ENCODE data around the gene BMP2. TPM values are rescaled to one million over a fixed set of nuclear protein-coding genes. Genes with fewer than 3 reads are reported as not detected.

BMP2 gene
- total and polyA plus RNA-seq, 7 donors: 2.6 to 15.0 (median 3.2) TPM

GRCh38 chr20:6750438-6750837, 17.0 kb upstream of the BMP2 start:
- H3K9me3 ChIP-seq: peaks cover 0 to 3% (median 0%) of the 10 kb centered on the region in 4 donors
- no peak overlapping the region for H3K27ac ChIP-seq
- H3K36me3 ChIP-seq: no peaks in the 10 kb centered on the region
- H3K4me3 ChIP-seq: no peak overlapping the region
- H3K4me1 ChIP-seq: no peaks in the 10 kb centered on the region
- no peaks in the 10 kb centered on the region for H3K27me3 ChIP-seq
- no peak for DNase-seq
- TF ChIP-seq POLR2AphosphoS5 (IDR thresholded peaks at IDR 0.05): no peak
- TF ChIP-seq CTCF (IDR thresholded peaks at IDR 0.05): no peak
- intact Hi-C loops (cut with DNase I): no loop called here

GRCh38 chr20:6756693-6757595, 10.5 kb upstream of the BMP2 start:
- TF ChIP-seq CTCF (IDR thresholded peaks at IDR 0.05): no peak
- no peak for TF ChIP-seq EP300 (IDR thresholded peaks at IDR 0.05)
- TF ChIP-seq POLR2AphosphoS5 (IDR thresholded peaks at IDR 0.05): no peak
- TF ChIP-seq POLR2A (IDR thresholded peaks at IDR 0.05): no peak
- no peaks in the 10 kb centered on the region for H3K4me1 ChIP-seq
- no peak for DNase-seq
- peaks cover 0 to 3% (median 0%) of the 10 kb centered on the region in 4 donors for H3K9me3 ChIP-seq
- no peak overlapping the region for H3K27ac ChIP-seq
- H3K27me3 ChIP-seq: no peaks in the 10 kb centered on the region
- WGBS, 2 donors: 17 to 58% methylated on average over 4 of the region's 4 CpGs
- intact Hi-C loops (cut with DNase I): no loop called here
- no peaks in the 10 kb centered on the region for H3K36me3 ChIP-seq
- no peak overlapping the region for H3K4me3 ChIP-seq

GRCh38 chr20:6764619-6765018, 2.9 kb upstream of the BMP2 start:
- Histone ChIP-seq H3K27me3 (peaks cover 0 to 18% (median 7%) of the 10 kb centered on the region in 3 donors), H3K4me3 (no peak overlapping the region), H3K9me3 (no peaks in the 10 kb centered on the region), H3K27ac (no peak overlapping the region), H3K4me1 (peaks cover 0 to 14% (median 11%) of the 10 kb centered on the region in 4 donors), H3K36me3 (no peaks in the 10 kb centered on the region)
- TF ChIP-seq POLR2AphosphoS5 (IDR thresholded peaks at IDR 0.05): no peak
- no peak for TF ChIP-seq EP300 (IDR thresholded peaks at IDR 0.05)
- no peak for TF ChIP-seq POLR2A (IDR thresholded peaks at IDR 0.05)
- no peak for TF ChIP-seq CTCF (IDR thresholded peaks at IDR 0.05)
- DNase-seq: no peak
- WGBS, 2 donors: 89 to 93% methylated on average over 2 of the region's 2 CpGs
- intact Hi-C loops (cut with DNase I): loop anchor here (5.0 to 10.0 kb wide), 4 partner anchors 130 to 1160 kb away; no protein-coding TSS in a partner anchor

- Histone ChIP-seq H3K27me3 (peaks cover 0 to 27% (median 13%) of the 10 kb centered on the region in 3 donors), H3K4me1 (peaks cover 0 to 23% (median 20%) of the 10 kb centered on the region in 4 donors), H3K27ac (no peak overlapping the region), H3K9me3 (no peaks in the 10 kb centered on the region), H3K36me3 (no peaks in the 10 kb centered on the region), H3K4me3 (no peak overlapping the region)
- DNase-seq: no peak
- no peak for TF ChIP-seq POLR2A (IDR thresholded peaks at IDR 0.05)
- TF ChIP-seq CTCF (IDR thresholded peaks at IDR 0.05): peak; percentile 7 to 56 (median 46)
- intact Hi-C loops (cut with DNase I): loop anchor here (5.0 to 10.0 kb wide), 4 partner anchors 131 to 1159 kb away; no protein-coding TSS in a partner anchor
- WGBS, 2 donors: 3 to 10% methylated on average over 6 of the region's 6 CpGs
These were observed 1.9 kb upstream of the BMP2 start for GRCh38 chr20:6765469-6766058.
